Common myeloid progenitor, CD34-positive (primary cell): ENCODE results near the gene PHF21A.

Source experiments
- CTCF ChIA-PET: fragments of 350-600 bp; sonication (Branson Sonifier 250); formaldehyde crosslinking; loops from one replicate; lab custom pipeline; 2021; ENCODE audit warnings: antibody characterized with exemption; lab: Charles Lee
- POLR2A ChIA-PET: fragments of 350-600 bp; sonication (Branson Sonifier 250); formaldehyde crosslinking; loops from one replicate; lab custom pipeline; 2021; ENCODE audit warnings: antibody characterized with exemption; lab: Charles Lee
- DNase-seq, 3 donors: peaks; one replicate each; pipeline versions ENCODE4 v3.0.0 to v3.0.0-alpha.2; 2013
- H3K27ac ChIP-seq, 2 experiments: 1 replicate in 1 of 2; 2 replicates in 1 of 2; pipeline ENCODE4 v1.7.0; 2013; ENCODE audit warnings: inconsistent platforms in 2 of 2, low read length in 2 of 2, mild to moderate bottlenecking in 2 of 2, low read depth in 1 of 2, moderate library complexity in 1 of 2; ENCODE audit not compliant: severe bottlenecking in 2 of 2, insufficient read depth in 1 of 2, poor library complexity in 1 of 2
- H3K27me3 ChIP-seq, 5 experiments: replicated peaks in 2 of 5; 1 replicate in 3 of 5; 2 replicates in 2 of 5; pipeline versions ENCODE4 v1.6.1 to v1.7.0; 2013; ENCODE audit warnings: low read length in 4 of 5, mild to moderate bottlenecking in 2 of 5, moderate library complexity in 2 of 5, inconsistent platforms in 1 of 5; ENCODE audit not compliant: insufficient read depth in 5 of 5, control insufficient read depth in 4 of 5
- H3K36me3 ChIP-seq, 4 experiments: 1 replicate in 2 of 4; 2 replicates in 2 of 4; pipeline versions ENCODE4 v1.6.1 to v1.7.0; 2013; ENCODE audit warnings: low read length in 3 of 4, control low read depth in 1 of 4, mild to moderate bottlenecking in 1 of 4; ENCODE audit not compliant: control insufficient read depth in 4 of 4, insufficient read depth in 4 of 4
- H3K4me1 ChIP-seq, 4 experiments: 1 replicate in 3 of 4; 2 replicates in 1 of 4; pipeline versions ENCODE4 v1.6.1 to v1.7.1; 2013; ENCODE audit warnings: low read length in 3 of 4, mild to moderate bottlenecking in 3 of 4, control low read depth in 1 of 4, inconsistent platforms in 1 of 4, moderate library complexity in 1 of 4; ENCODE audit not compliant: control insufficient read depth in 4 of 4, insufficient read depth in 4 of 4; ENCODE audit errors: control extremely low read depth in 1 of 4
- H3K4me3 ChIP-seq, 7 experiments: 1 replicate in 4 of 7; 2 replicates in 3 of 7; pipeline versions ENCODE4 v1.5.1 to v1.7.0; 2013; ENCODE audit warnings: mild to moderate bottlenecking in 7 of 7, low read length in 6 of 7, moderate library complexity in 6 of 7, inconsistent platforms in 2 of 7, low read depth in 2 of 7, control low read depth in 1 of 7; ENCODE audit not compliant: insufficient read depth in 4 of 7, control insufficient read depth in 1 of 7; ENCODE audit errors: extremely low read depth in 1 of 7
- H3K9me3 ChIP-seq, 5 experiments: 1 replicate in 4 of 5; 2 replicates in 1 of 5; pipeline versions ENCODE4 v1.6.1 to v1.7.1; 2013; ENCODE audit warnings: low read length in 4 of 5, mild to moderate bottlenecking in 2 of 5, inconsistent platforms in 1 of 5, low read depth in 1 of 5, moderate library complexity in 1 of 5; ENCODE audit not compliant: control insufficient read depth in 4 of 5, insufficient read depth in 2 of 5; ENCODE audit errors: control extremely low read depth in 1 of 5
- WGBS: methylation state at CpG from one replicate; pipeline ENCODE4 v1.1.5; 2013; ENCODE audit not compliant: insufficient coverage; 5-methylcytosine and 5-hydroxymethylcytosine counted together

Gene PHF21A

GRCh38 chr11:45926536-45927331, 194.5 kb downstream of the PHF21A start:
- H3K36me3 ChIP-seq: peaks cover 0 to 8% (median under 1%) of the 10 kb centered on the region in 4 experiments
- no peak overlapping the region for H3K4me3 ChIP-seq
- H3K27me3 ChIP-seq: peaks cover 0 to 29% (median 9%) of the 10 kb centered on the region in 5 experiments
- no peak overlapping the region for H3K27ac ChIP-seq
- no peak for DNase-seq
- H3K9me3 ChIP-seq: no peaks in the 10 kb centered on the region
- ChIA-PET CTCF (interaction anchor here (0.9 to 1.4 kb wide), 5 partner anchors 9 to 69 kb away, joined by 3 to 4 read pairs (median 3); partner anchors contain the start of gene PEX16), POLR2A (no interaction called here)
- 98% methylated on average over 9 of the region's 12 CpGs for WGBS
- peaks cover 0 to 31% (median 25%) of the 10 kb centered on the region in 4 experiments for H3K4me1 ChIP-seq

GRCh38 chr11:45926001-45926401, 195.3 kb downstream of the PHF21A start:
- Histone ChIP-seq H3K36me3 (peaks cover 0 to 2% (median 0%) of the 10 kb centered on the region in 4 experiments), H3K27me3 (peaks cover 0 to 37% (median 9%) of the 10 kb centered on the region in 5 experiments), H3K4me3 (no peak overlapping the region), H3K9me3 (no peaks in the 10 kb centered on the region), H3K4me1 (peaks cover 0 to 31% (median 25%) of the 10 kb centered on the region in 4 experiments), H3K27ac (no peak overlapping the region)
- WGBS: 100% methylated on average over 4 of the region's 12 CpGs
- POLR2A ChIA-PET: no interaction called here
- CTCF ChIA-PET: interaction anchor here (0.9 to 1.2 kb wide), 3 partner anchors 8 to 33 kb away, joined by 3 to 4 read pairs (median 3); partner anchors contain the start of gene PEX16
- DNase-seq: no peak

GRCh38 chr11:45925550-45925949, 195.7 kb downstream of the PHF21A start:
- no peaks in the 10 kb centered on the region for H3K9me3 ChIP-seq
- H3K36me3 ChIP-seq: no peaks in the 10 kb centered on the region
- POLR2A ChIA-PET: no interaction called here
- no peak overlapping the region for H3K27ac ChIP-seq
- DNase-seq: no peak
- no peak overlapping the region for H3K4me3 ChIP-seq
- CTCF ChIA-PET: interaction anchor here (0.7 kb wide), 1 partner anchor 19 kb away, joined by 3 read pairs; no protein-coding TSS in a partner anchor
- 80% methylated on average over 1 of the region's 3 CpGs for WGBS
- peaks cover 0 to 31% (median 25%) of the 10 kb centered on the region in 4 experiments for H3K4me1 ChIP-seq
- H3K27me3 ChIP-seq: peaks cover 0 to 38% (median 9%) of the 10 kb centered on the region in 5 experiments

GRCh38 chr11:45924927-45925326, 196.3 kb downstream of the PHF21A start:
- Histone ChIP-seq H3K9me3 (no peaks in the 10 kb centered on the region), H3K36me3 (no peaks in the 10 kb centered on the region), H3K27me3 (peaks cover 0 to 38% (median 9%) of the 10 kb centered on the region in 5 experiments), H3K27ac (no peak overlapping the region), H3K4me1 (peaks cover 0 to 32% (median 27%) of the 10 kb centered on the region in 4 experiments), H3K4me3 (no peak overlapping the region)
- WGBS: 97% methylated on average over 6 of the region's 6 CpGs
- ChIA-PET CTCF (interaction anchor here (0.7 kb wide), 1 partner anchor 19 kb away, joined by 3 read pairs; no protein-coding TSS in a partner anchor), POLR2A (no interaction called here)
- DNase-seq: no peak

GRCh38 chr11:45924036-45924915, 197.0 kb downstream of the PHF21A start:
- H3K27me3 ChIP-seq: peaks cover 0 to 38% (median 9%) of the 10 kb centered on the region in 5 experiments
- DNase-seq: no peak
- H3K27ac ChIP-seq: no peak overlapping the region
- POLR2A ChIA-PET: no interaction called here
- CTCF ChIA-PET: no interaction called here
- H3K4me3 ChIP-seq: no peak overlapping the region
- H3K4me1 ChIP-seq: peaks cover 0 to 37% (median 32%) of the 10 kb centered on the region in 4 experiments
- no peaks in the 10 kb centered on the region for H3K9me3 ChIP-seq
- no peaks in the 10 kb centered on the region for H3K36me3 ChIP-seq
- 93% methylated on average over 15 of the region's 22 CpGs for WGBS

- peaks cover 0 to 50% (median 42%) of the 10 kb centered on the region in 4 experiments for H3K4me1 ChIP-seq
- under 1% methylated on average over 67 of the region's 73 CpGs for WGBS
Observed at GRCh38 chr11:45922425-45923082, 198.7 kb downstream of the PHF21A start, which contains the start of gene LARGE2. LARGE2 (plus strand) TSS chr11:45922656; CDS start chr11:45922883, 227 bp downstream.

More at GRCh38 chr11:45922425-45923082, 198.7 kb downstream of the PHF21A start, which contains the start of gene LARGE2:
- H3K27me3 ChIP-seq: peaks cover 0 to 38% (median 9%) of the 10 kb centered on the region in 5 experiments
- DNase-seq: no peak
- peak within 1 kb of the TSS in 6 of 7 experiments; percentile 25 to 59 (median 39) for H3K4me3 ChIP-seq
- no peaks in the 10 kb centered on the region for H3K36me3 ChIP-seq
- CTCF ChIA-PET: interaction anchor here (1.3 kb wide), 1 partner anchor 14 kb away, joined by 4 read pairs; no protein-coding TSS in a partner anchor
- H3K27ac ChIP-seq: no peak within 1 kb of the TSS
- H3K9me3 ChIP-seq: no peaks in the 10 kb centered on the region
- POLR2A ChIA-PET: no interaction called here
